Parathyroid adenoma (tissue), 2 donors: ENCODE data around the gene CAT.

Source experiments
- H2AFZ ChIP-seq: fragments of 300-600 bp; sonication (generic); one replicate; pipeline ENCODE4 v1.7.0; 2017; ENCODE audit warnings: antibody characterized with exemption, mild to moderate bottlenecking
- H3K27ac ChIP-seq: fragments of 300-600 bp; sonication (generic); one replicate; pipeline ENCODE4 v1.7.0; 2017
- H3K27me3 ChIP-seq: fragments of 300-600 bp; sonication (generic); one replicate; pipeline ENCODE4 v1.7.0; 2017; ENCODE audit warnings: low read length; ENCODE audit not compliant: control insufficient read depth, insufficient read depth
- H3K36me3 ChIP-seq: fragments of 300-600 bp; sonication (generic); one replicate; pipeline ENCODE4 v1.7.0; 2017; ENCODE audit warnings: low read length; ENCODE audit not compliant: control insufficient read depth, insufficient read depth
- H3K4me1 ChIP-seq: fragments of 300-600 bp; sonication (generic); one replicate; pipeline ENCODE4 v1.7.0; 2017; ENCODE audit warnings: control low read depth
- H3K4me2 ChIP-seq: fragments of 300-600 bp; sonication (generic); one replicate; pipeline ENCODE4 v1.7.0; 2017; ENCODE audit warnings: low read length
- H3K4me3 ChIP-seq: fragments of 300-600 bp; sonication (generic); one replicate; pipeline ENCODE4 v1.7.0; 2017; ENCODE audit warnings: low read depth, low read length
- H3K79me2 ChIP-seq: fragments of 300-600 bp; sonication (generic); one replicate; pipeline ENCODE4 v1.7.0; 2017; ENCODE audit warnings: control low read depth
- H3K9ac ChIP-seq: fragments of 300-600 bp; sonication (generic); one replicate; pipeline ENCODE4 v1.7.0; 2017; ENCODE audit warnings: mild to moderate bottlenecking
- H3K9me3 ChIP-seq: fragments of 300-600 bp; sonication (generic); one replicate; pipeline ENCODE4 v1.7.0; 2017; ENCODE audit warnings: low read length; ENCODE audit not compliant: control insufficient read depth
- CTCF ChIP-seq: fragments of 300-600 bp; sonication (generic); IDR thresholded peaks from one replicate; pipeline ENCODE4 v1.7.0; 2017; ENCODE audit warnings: antibody characterized with exemption, mild to moderate bottlenecking
- donor health status: primary hyperparathyroidism.

Gene CAT

DNA sequence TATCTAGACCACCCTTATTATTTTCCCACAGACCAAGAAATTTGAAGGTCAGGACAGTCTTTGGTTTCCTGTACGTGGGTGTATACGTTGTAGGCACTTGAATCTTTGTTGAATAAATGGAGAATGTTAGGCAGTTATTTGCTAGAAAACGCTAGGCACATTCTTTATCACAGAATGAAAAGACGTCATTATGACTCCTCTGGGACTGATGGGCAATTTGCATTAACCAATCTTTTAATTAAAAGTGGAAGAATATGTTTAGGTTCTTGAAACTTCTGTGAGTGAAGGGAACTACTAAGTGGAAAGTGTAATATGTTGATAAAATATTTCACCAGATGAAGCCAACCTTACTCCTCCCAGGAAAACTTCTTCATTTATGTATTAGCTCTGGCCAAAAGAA is 5.7 kb downstream of the CAT start:
- Histone ChIP-seq H3K27ac (no peak overlapping the region), H3K4me3 (no peak overlapping the region), H2AFZ (no peak overlapping the region), H3K9me3 (no peaks in the 10 kb centered on the region), H3K4me2 (no peak overlapping the region), H3K79me2 (peaks cover 24% of the 10 kb centered on the region), H3K27me3 (no peaks in the 10 kb centered on the region), H3K4me1 (no peaks in the 10 kb centered on the region), H3K36me3 (no peaks in the 10 kb centered on the region), H3K9ac (no peak overlapping the region)
- TF ChIP-seq CTCF: no peak

DNA sequence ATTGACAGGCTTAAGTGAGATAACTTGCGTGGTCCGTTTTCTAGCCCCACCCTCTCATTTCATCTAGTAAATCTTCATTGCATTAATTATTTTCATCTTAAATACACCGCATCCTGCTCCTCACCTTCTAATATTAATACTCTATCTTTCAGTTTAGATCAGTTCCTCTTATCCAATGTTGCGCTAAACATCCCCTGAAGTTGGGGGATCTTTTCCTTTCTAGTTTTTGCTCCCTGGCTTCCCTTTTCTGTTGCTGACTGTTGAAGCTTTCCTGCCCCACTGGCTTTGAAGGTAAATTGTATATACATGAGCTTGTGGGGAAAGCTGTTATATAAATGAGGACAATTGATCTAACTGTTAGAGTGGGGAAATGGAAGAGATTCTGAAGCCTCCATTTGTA is 7.2 kb downstream of the CAT start:
- TF ChIP-seq CTCF: no peak
- Histone ChIP-seq H3K4me1 (no peaks in the 10 kb centered on the region), H3K36me3 (no peaks in the 10 kb centered on the region), H3K27ac (no peak overlapping the region), H3K4me3 (no peak overlapping the region), H3K79me2 (peaks cover 16% of the 10 kb centered on the region), H2AFZ (no peak overlapping the region), H3K27me3 (no peaks in the 10 kb centered on the region), H3K4me2 (no peak overlapping the region), H3K9me3 (no peaks in the 10 kb centered on the region), H3K9ac (no peak overlapping the region)

DNA sequence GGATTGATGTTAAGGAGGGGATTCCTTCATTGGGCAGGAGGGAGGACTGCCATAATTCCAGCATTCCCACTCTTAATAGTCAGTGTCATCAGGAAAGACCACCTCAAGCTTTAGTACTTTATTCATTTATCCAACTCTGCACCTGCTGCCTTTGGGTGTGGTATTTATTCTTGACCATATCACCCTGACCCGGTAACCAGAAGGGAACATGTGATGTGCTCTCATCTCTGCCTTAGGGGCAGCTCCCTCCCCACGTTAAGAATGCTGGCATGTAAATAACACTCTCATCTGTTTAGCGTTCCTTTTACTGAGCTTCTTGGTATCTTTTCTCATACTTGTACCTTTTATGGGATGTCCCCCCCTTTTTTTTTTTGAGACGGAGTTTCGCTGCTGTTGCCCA is 7.7 kb downstream of the CAT start:
- Histone ChIP-seq H3K4me1 (no peaks in the 10 kb centered on the region), H3K27me3 (no peaks in the 10 kb centered on the region), H3K27ac (no peak overlapping the region), H3K36me3 (no peaks in the 10 kb centered on the region), H3K4me2 (no peak overlapping the region), H3K9ac (no peak overlapping the region), H3K4me3 (no peak overlapping the region), H2AFZ (no peak overlapping the region), H3K9me3 (no peaks in the 10 kb centered on the region), H3K79me2 (peaks cover 13% of the 10 kb centered on the region)
- TF ChIP-seq CTCF: no peak

DNA sequence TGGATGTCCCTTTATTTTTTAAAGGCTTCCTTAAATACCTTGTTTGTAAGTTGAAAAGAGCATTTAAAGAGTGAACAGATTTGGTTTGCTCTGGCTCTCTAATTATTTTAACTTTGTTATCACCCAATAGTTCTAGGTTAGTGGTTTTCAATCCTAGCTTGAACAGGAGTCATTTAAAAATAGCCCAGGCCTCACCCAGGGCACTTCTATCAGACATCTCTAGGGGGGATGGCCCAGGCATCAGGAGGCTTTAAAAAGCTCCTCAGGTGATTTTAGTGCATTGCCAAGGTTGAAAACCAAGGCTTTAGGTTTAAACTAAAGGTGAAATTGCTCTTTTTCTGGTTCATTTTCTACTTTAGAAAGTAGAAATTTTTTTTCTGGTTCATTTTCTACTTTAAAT is 8.3 kb downstream of the CAT start:
- no peak for TF ChIP-seq CTCF
- Histone ChIP-seq H3K27ac (no peak overlapping the region), H3K79me2 (peaks cover 8% of the 10 kb centered on the region), H3K36me3 (no peaks in the 10 kb centered on the region), H3K9ac (no peak overlapping the region), H3K4me1 (no peaks in the 10 kb centered on the region), H3K27me3 (no peaks in the 10 kb centered on the region), H3K9me3 (no peaks in the 10 kb centered on the region), H3K4me2 (no peak overlapping the region), H3K4me3 (no peak overlapping the region), H2AFZ (no peak overlapping the region)

- Histone ChIP-seq H3K36me3 (no peaks in the 10 kb centered on the region), H3K4me2 (no peak overlapping the region), H3K4me1 (no peaks in the 10 kb centered on the region), H3K9ac (no peak overlapping the region), H3K27me3 (no peaks in the 10 kb centered on the region), H2AFZ (no peak overlapping the region), H3K4me3 (no peak overlapping the region), H3K9me3 (no peaks in the 10 kb centered on the region), H3K27ac (no peak overlapping the region), H3K79me2 (peaks cover 2% of the 10 kb centered on the region)
- no peak for TF ChIP-seq CTCF
Observed at GRCh38 chr11:34448223-34448994, 9.7 kb downstream of the CAT start.
